IMR-90 (cell line): Measurements from ENCODE around the gene VAT1L. TPM values are rescaled to one million over a fixed set of nuclear protein-coding genes. Genes with fewer than 3 reads are reported as not detected.

Experiments used
- ATAC-seq: fragments of 200-7000 bp; cut with Tn5 transposase; 2 replicates; pipeline ENCODE4 v1.9.1; 2020; ENCODE audit warnings: low read depth, mild to moderate bottlenecking, moderate library complexity
- BruUV-seq: library from RNA; stranded (reverse); fragments of 400-500 nt; replicated peaks from 2 replicates; lab custom pipeline; 2021; lab: Mats Ljungman, UMichigan
- CTCF ChIA-PET: fragments of 300-600 bp; formaldehyde crosslinking; extraction: SDS; loops from one replicate; lab custom pipeline; 2021; ENCODE audit warnings: antibody characterized with exemption; lab: Yijun Ruan, JAX
- POLR2A ChIA-PET: fragments of 300-600 bp; sonication (Branson Sonifier 250); formaldehyde crosslinking; loops from one replicate; lab custom pipeline; 2022; ENCODE audit warnings: antibody characterized with exemption; ENCODE audit not compliant: unreplicated experiment; lab: Charles Lee
- DNase-seq: peaks from one replicate; pipeline ENCODE4 v3.0.0; 2013
- H2AFZ ChIP-seq: replicated peaks from 2 replicates; pipeline ENCODE3; 2013; ENCODE audit warnings: low read length, mild to moderate bottlenecking; ENCODE audit not compliant: poor library complexity
- H2AK5ac ChIP-seq: 2 replicates; pipeline ENCODE4 v1.6.1; 2013; ENCODE audit warnings: low read depth, low read length, inconsistent platforms
- H2AK9ac ChIP-seq: replicated peaks from 2 replicates; pipeline ENCODE3; 2013; ENCODE audit warnings: mild to moderate bottlenecking, low read depth, low read length, moderate library complexity; ENCODE audit not compliant: poor library complexity
- H2BK120ac ChIP-seq: 2 replicates; pipeline ENCODE4 v1.6.1; 2013; ENCODE audit warnings: low read depth, low read length, inconsistent platforms
- H2BK15ac ChIP-seq: 3 replicates; pipeline ENCODE4 v1.6.1; 2013; ENCODE audit warnings: low read depth, low read length, inconsistent platforms
- H2BK20ac ChIP-seq: 2 replicates; pipeline ENCODE4 v1.6.1; 2013; ENCODE audit warnings: low read depth, mild to moderate bottlenecking, inconsistent platforms, low read length, moderate library complexity
- H2BK5ac ChIP-seq: 2 replicates; pipeline ENCODE4 v1.6.1; 2013; ENCODE audit warnings: mild to moderate bottlenecking, low read depth, low read length, inconsistent platforms; ENCODE audit not compliant: poor library complexity, severe bottlenecking
- H3K14ac ChIP-seq: replicated peaks from 2 replicates; pipeline ENCODE4 v1.6.1; 2013; ENCODE audit warnings: low read depth, low read length, inconsistent platforms
- H3K18ac ChIP-seq: 2 replicates; pipeline ENCODE4 v1.6.1; 2013; ENCODE audit warnings: low read depth, low read length, control low read depth
- H3K23ac ChIP-seq: 2 replicates; pipeline ENCODE4 v1.6.1; 2013; ENCODE audit warnings: low read depth, low read length, inconsistent platforms
- H3K27ac ChIP-seq: 2 replicates; pipeline ENCODE4 v1.5.1; 2013; ENCODE audit warnings: mild to moderate bottlenecking, control low read depth, low read length; ENCODE audit not compliant: insufficient read depth
- H3K27me3 ChIP-seq: 2 replicates; pipeline ENCODE4 v1.6.1; 2013; ENCODE audit warnings: low read length; ENCODE audit not compliant: control insufficient read depth, insufficient read depth
- H3K36me3 ChIP-seq: 2 replicates; pipeline ENCODE4 v1.6.1; 2013; ENCODE audit warnings: low read length, mixed read lengths; ENCODE audit not compliant: control insufficient read depth, insufficient read depth
- H3K4ac ChIP-seq: 2 replicates; pipeline ENCODE4 v1.6.1; 2013; ENCODE audit warnings: low read depth, low read length, inconsistent platforms
- H3K4me1 ChIP-seq: 2 replicates; pipeline ENCODE4 v1.6.1; 2013; ENCODE audit warnings: low read length, mixed read lengths; ENCODE audit not compliant: control insufficient read depth, insufficient read depth
- H3K4me2 ChIP-seq: 2 replicates; pipeline ENCODE4 v1.6.1; 2013; ENCODE audit warnings: low read depth, mild to moderate bottlenecking, control low read depth, low read length, moderate library complexity
- H3K4me3 ChIP-seq: 2 replicates; pipeline ENCODE4 v1.5.1; 2013; ENCODE audit warnings: low read depth, mild to moderate bottlenecking, control low read depth, low read length, moderate library complexity; ENCODE audit not compliant: insufficient read depth
- H3K56ac ChIP-seq: 2 replicates; pipeline ENCODE4 v1.6.1; 2013; ENCODE audit warnings: low read length, inconsistent platforms; ENCODE audit not compliant: insufficient read depth; ENCODE audit errors: extremely low read depth
- H3K79me1 ChIP-seq, 2 experiments: 2 replicates each; pipeline ENCODE4 v1.6.1; 2013; ENCODE audit warnings: low read length in 2 of 2, inconsistent platforms in 1 of 2, low read depth in 1 of 2
- H3K9ac ChIP-seq: 2 replicates; pipeline ENCODE4 v1.6.1; 2013; ENCODE audit warnings: low read depth, low read length, control low read depth
- H3K9me1 ChIP-seq: 2 replicates; pipeline ENCODE4 v1.6.1; 2013; ENCODE audit warnings: low read length, inconsistent platforms; ENCODE audit not compliant: insufficient read depth
- H3K9me3 ChIP-seq: 2 replicates; pipeline ENCODE4 v1.6.1; 2013; ENCODE audit warnings: low read length; ENCODE audit not compliant: control insufficient read depth, insufficient read depth
- H4K20me1 ChIP-seq: 2 replicates; pipeline ENCODE4 v1.6.1; 2013; ENCODE audit warnings: low read length, inconsistent platforms; ENCODE audit not compliant: insufficient read depth
- H4K5ac ChIP-seq: 2 replicates; pipeline ENCODE4 v1.6.1; 2013; ENCODE audit warnings: mild to moderate bottlenecking, low read depth, low read length, control low read depth
- H4K8ac ChIP-seq, 2 experiments: 2 replicates each; pipeline ENCODE4 v1.6.1; 2013; ENCODE audit warnings: low read depth in 2 of 2, low read length in 2 of 2, control low read depth in 1 of 2, inconsistent platforms in 1 of 2
- H4K91ac ChIP-seq: 2 replicates; pipeline ENCODE4 v1.6.1; 2013; ENCODE audit warnings: low read depth, low read length, inconsistent platforms; ENCODE audit not compliant: insufficient read depth
- BHLHE40 ChIP-seq: fragments of 150-350 bp; IDR thresholded peaks from 2 replicates; pipeline ENCODE4 v1.6.1; 2016; ENCODE audit warnings: mild to moderate bottlenecking, low read depth, low read length
- CEBPB ChIP-seq: IDR thresholded peaks from 2 replicates; pipeline ENCODE4 v1.6.1; 2012; ENCODE audit warnings: low read depth, low read length, improper control_type of control experiment
- CHD1 ChIP-seq: IDR thresholded peaks from 2 replicates; pipeline ENCODE4 v1.6.1; 2012; ENCODE audit warnings: low read depth, low read length, improper control_type of control experiment
- FOS ChIP-seq: fragments of 150-350 bp; IDR thresholded peaks from 2 replicates; pipeline ENCODE4 v1.6.1; 2016; ENCODE audit warnings: low read depth, low read length
- MAFK ChIP-seq: IDR thresholded peaks from 2 replicates; pipeline ENCODE4 v1.6.1; 2012; ENCODE audit warnings: low read depth, low read length, improper control_type of control experiment
- MAZ ChIP-seq: IDR thresholded peaks from 2 replicates; pipeline ENCODE4 v1.6.1; 2012; ENCODE audit warnings: low read depth, mild to moderate bottlenecking, low read length, improper control_type of control experiment, moderate library complexity, borderline replicate concordance
- NFE2L2 ChIP-seq: fragments of 150-350 bp; IDR thresholded peaks from 2 replicates; pipeline ENCODE4 v1.6.1; 2016; ENCODE audit warnings: low read depth, mild to moderate bottlenecking, low read length
- POLR2A ChIP-seq: IDR thresholded peaks from 2 replicates; pipeline ENCODE4 v1.6.1; 2012; ENCODE audit warnings: mild to moderate bottlenecking, low read depth, low read length
- RAD21 ChIP-seq: IDR thresholded peaks from 2 replicates; pipeline ENCODE4 v1.6.1; 2012; ENCODE audit warnings: low read length, improper control_type of control experiment
- SMC3 ChIP-seq: fragments of 150-350 bp; IDR thresholded peaks from 2 replicates; pipeline ENCODE4 v1.6.1; 2016; ENCODE audit warnings: low read depth, mild to moderate bottlenecking, antibody characterized with exemption, low read length, moderate library complexity
- WGBS, 2 experiments: methylation state at CpG; one replicate each; pipeline versions ENCODE4 v1.1.5 to v1.1.7; 2013; ENCODE audit warnings: missing lambda C conversion rate in 2 of 2; ENCODE audit not compliant: insufficient read length in 1 of 2; ENCODE audit errors: extremely low coverage in 2 of 2; 5-methylcytosine and 5-hydroxymethylcytosine counted together
- dilution Hi-C: fragments of 300-500 bp; cut with HindIII; formaldehyde crosslinking; loops from one replicate; pipeline ENCODE4 v1.14.3; 2018; ENCODE audit warnings: low sequenced_read_pairs; ENCODE audit not compliant: unreplicated experiment
- in situ Hi-C: fragments of 300-500 bp; cut with MboI; formaldehyde crosslinking; loops from 3 replicates; pipeline ENCODE4 v1.14.3; 2019; ENCODE audit warnings: low sequenced_read_pairs, inconsistent platforms, mixed read lengths
- intact Hi-C: fragments of 100-400 bp; cut with micrococcal nuclease; formaldehyde crosslinking; loops from 2 replicates; pipeline ENCODE4 v1.10.0; 2022
- polyA plus RNA-seq, 3 experiments: library from polyadenylated mRNA; depleted of rRNA; stranded (reverse); fragments of >200 nt; gene quantifications; 2 replicates each; pipeline ENCODE4 v1.2.3, GENCODE V29; 2012; ENCODE audit warnings: low replicate concordance in 1 of 3
- total RNA-seq: library from RNA; depleted of rRNA; stranded (reverse); fragments of >200 nt; gene quantifications from 2 replicates; pipeline ENCODE4 v1.2.3, GENCODE V29; 2012
- TF ChIP-seq, protein P1 (sequence below): fragments of 150-350 bp; IDR thresholded peaks from 2 replicates; pipeline ENCODE4 v1.6.1; 2017; ENCODE audit warnings: mild to moderate bottlenecking, antibody characterized with exemption, low read length, low read depth

VAT1L gene
- total and polyA plus RNA-seq, 2 of the 4 experiments (the other 2 are of a cell fraction) = 15.4 to 18.5 TPM

DNA sequence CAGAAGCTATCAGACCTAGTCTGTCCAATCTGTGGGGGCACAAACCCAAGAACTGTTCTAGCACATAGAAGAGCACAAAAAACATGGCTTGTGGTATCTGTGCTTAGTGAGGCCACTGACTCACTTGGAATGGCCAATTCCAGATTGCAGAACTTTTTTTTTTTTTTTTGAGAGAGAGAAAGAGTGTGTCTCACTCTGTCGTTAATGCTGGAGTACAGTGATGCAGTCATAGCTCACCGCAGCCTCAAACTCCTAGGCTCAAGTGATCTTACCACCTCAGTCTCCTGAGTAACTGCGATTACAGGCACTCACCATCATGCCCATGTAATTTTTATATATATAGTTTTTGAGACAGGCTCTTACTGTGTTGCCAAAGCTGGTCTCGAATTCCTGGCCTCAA is 156.8 kb downstream of the VAT1L start:
- H4K5ac ChIP-seq = no peak overlapping the region
- no peaks in the 10 kb centered on the region for H3K9me1 ChIP-seq
- H3K27ac ChIP-seq = no peak overlapping the region
- POLR2A ChIA-PET = no interaction called here
- WGBS, 2 experiments = no CpG with 5 or more reads among the region's 4 CpGs
- H2AK9ac ChIP-seq = no peak overlapping the region
- H3K9me3 ChIP-seq = no peaks in the 10 kb centered on the region
- no peaks in the 10 kb centered on the region for H4K20me1 ChIP-seq
- peak; percentile 42; the same call in 1 of the 2 replicates for ATAC-seq
- no peak overlapping the region for H4K8ac ChIP-seq
- CTCF ChIA-PET = no interaction called here
- H2BK120ac ChIP-seq = no peak overlapping the region
- no peaks in the 10 kb centered on the region for H3K79me1 ChIP-seq
- H3K18ac ChIP-seq = no peak overlapping the region
- H3K4me1 ChIP-seq = no peaks in the 10 kb centered on the region
- peak; percentile 63 for DNase-seq
- intact Hi-C loops (no loop called here), in situ Hi-C loops (no loop called here), dilution Hi-C loops (no loop called here)
- TF ChIP-seq SMC3 (no peak), CHD1 (no peak), MAFK (no peak), MAZ (no peak), RAD21 (no peak), NFE2L2 (no peak), FOS (no peak), BHLHE40 (no peak), CEBPB (no peak), POLR2A (no peak)
- TF ChIP-seq, protein P1, sequence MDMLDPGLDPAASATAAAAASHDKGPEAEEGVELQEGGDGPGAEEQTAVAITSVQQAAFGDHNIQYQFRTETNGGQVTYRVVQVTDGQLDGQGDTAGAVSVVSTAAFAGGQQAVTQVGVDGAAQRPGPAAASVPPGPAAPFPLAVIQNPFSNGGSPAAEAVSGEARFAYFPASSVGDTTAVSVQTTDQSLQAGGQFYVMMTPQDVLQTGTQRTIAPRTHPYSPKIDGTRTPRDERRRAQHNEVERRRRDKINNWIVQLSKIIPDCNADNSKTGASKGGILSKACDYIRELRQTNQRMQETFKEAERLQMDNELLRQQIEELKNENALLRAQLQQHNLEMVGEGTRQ = no peak
- H3K23ac ChIP-seq = no peak overlapping the region
- no peak overlapping the region for H4K91ac ChIP-seq
- no peak overlapping the region for H3K56ac ChIP-seq
- no peak overlapping the region for H2AK5ac ChIP-seq
- no peak overlapping the region for H3K4ac ChIP-seq
- H2BK15ac ChIP-seq = no peak overlapping the region
- no peak overlapping the region for H2BK20ac ChIP-seq
- H3K14ac ChIP-seq = no peak overlapping the region
- no peak overlapping the region for H2BK5ac ChIP-seq
- no peaks in the 10 kb centered on the region for H3K36me3 ChIP-seq
- H2AFZ ChIP-seq = no peak overlapping the region
- H3K4me3 ChIP-seq = no peak overlapping the region
- no TSS peak for BruUV-seq
- H3K4me2 ChIP-seq = no peak overlapping the region
- H3K27me3 ChIP-seq = no peaks in the 10 kb centered on the region
- no peak overlapping the region for H3K9ac ChIP-seq
